Muscle of leg (tissue), 11 donors: ENCODE results near the gene CDYL. TPM values are rescaled to one million over a fixed set of nuclear protein-coding genes. Genes with fewer than 3 reads are reported as not detected.

Experiments used
- DNase-seq: peaks from one replicate; pipeline ENCODE4 v3.0.0; 2013
- H3K27ac ChIP-seq: one replicate; pipeline ENCODE4 v1.5.1; 2013; ENCODE audit warnings: mild to moderate bottlenecking, low read length, control low read depth
- H3K27me3 ChIP-seq: one replicate; pipeline ENCODE4 v1.6.1; 2013; ENCODE audit warnings: low read length; ENCODE audit not compliant: control insufficient read depth, insufficient read depth
- H3K36me3 ChIP-seq: one replicate; pipeline ENCODE4 v1.6.1; 2013; ENCODE audit warnings: low read length; ENCODE audit not compliant: control insufficient read depth, insufficient read depth
- H3K4me1 ChIP-seq: one replicate; pipeline ENCODE4 v1.6.1; 2013; ENCODE audit warnings: low read length; ENCODE audit not compliant: control insufficient read depth, insufficient read depth
- H3K4me3 ChIP-seq: one replicate; pipeline ENCODE4 v1.5.1; 2013; ENCODE audit warnings: low read length, control low read depth
- H3K9me3 ChIP-seq: replicated peaks from 2 replicates; pipeline ENCODE4 v1.6.1; 2013; ENCODE audit warnings: low read depth, low read length; ENCODE audit not compliant: control insufficient read depth
- WGBS: methylation state at CpG from one replicate; pipeline ENCODE4 v1.1.5; 2013; ENCODE audit warnings: missing lambda C conversion rate; ENCODE audit not compliant: insufficient coverage; 5-methylcytosine and 5-hydroxymethylcytosine counted together
- polyA plus RNA-seq, 8 donors: library from polyadenylated mRNA; unstranded; fragments of 120-200 nt; gene quantifications; one replicate each; pipeline versions ENCODE4 v1.2.1 to v1.2.3, GENCODE V29; 2013; ENCODE audit warnings: inconsistent platforms in 1 of 8, low replicate concordance in 1 of 8; ENCODE audit not compliant: insufficient read length in 8 of 8, insufficient read depth in 1 of 8
- total RNA-seq: library from RNA; stranded (reverse); fragments of 120-200 nt; gene quantifications from one replicate; pipeline ENCODE4 v1.2.4, GENCODE V29; 2013

The CDYL gene
- total and polyA plus RNA-seq, 9 donors, result 15.6 to 75.3 (median 19.9) TPM

- Histone ChIP-seq H3K9me3 (no peaks in the 10 kb centered on the region), H3K27ac (no peak overlapping the region), H3K4me1 (peaks cover 8% of the 10 kb centered on the region), H3K36me3 (no peaks in the 10 kb centered on the region), H3K27me3 (no peaks in the 10 kb centered on the region), H3K4me3 (no peak overlapping the region)
- DNase-seq, result no peak
- WGBS, result no CpG with 5 or more reads among the region's 12 CpGs
Measured at GRCh38 chr6:4925580-4925979, 149.4 kb downstream of the CDYL start.

GRCh38 chr6:4928426-4928825 lies 152.2 kb downstream of the CDYL start:
- Histone ChIP-seq H3K36me3 (no peaks in the 10 kb centered on the region), H3K9me3 (no peaks in the 10 kb centered on the region), H3K27ac (no peak overlapping the region), H3K4me1 (peaks cover 33% of the 10 kb centered on the region), H3K27me3 (no peaks in the 10 kb centered on the region), H3K4me3 (no peak overlapping the region)
- DNase-seq, result no peak
- WGBS, result no CpG with 5 or more reads among the region's 3 CpGs

GRCh38 chr6:4929097-4929718 lies 153.0 kb downstream of the CDYL start:
- H3K27ac ChIP-seq, result no peak overlapping the region
- H3K27me3 ChIP-seq, result no peaks in the 10 kb centered on the region
- H3K4me1 ChIP-seq, result peaks cover 33% of the 10 kb centered on the region
- no peak overlapping the region for H3K4me3 ChIP-seq
- no CpG with 5 or more reads among the region's 1 CpG for WGBS
- no peaks in the 10 kb centered on the region for H3K36me3 ChIP-seq
- no peak for DNase-seq
- no peaks in the 10 kb centered on the region for H3K9me3 ChIP-seq

GRCh38 chr6:4930025-4930691 lies 154.0 kb downstream of the CDYL start:
- Histone ChIP-seq H3K4me3 (no peak overlapping the region), H3K4me1 (peaks cover 35% of the 10 kb centered on the region), H3K9me3 (no peaks in the 10 kb centered on the region), H3K27ac (no peak overlapping the region), H3K36me3 (no peaks in the 10 kb centered on the region), H3K27me3 (no peaks in the 10 kb centered on the region)
- WGBS, result 40% methylated on average over 2 of the region's 4 CpGs
- DNase-seq, result peak; percentile 70

GRCh38 chr6:4931530-4932227 lies 155.5 kb downstream of the CDYL start:
- Histone ChIP-seq H3K4me3 (no peak overlapping the region), H3K27me3 (no peaks in the 10 kb centered on the region), H3K9me3 (no peaks in the 10 kb centered on the region), H3K4me1 (peaks cover 33% of the 10 kb centered on the region), H3K36me3 (no peaks in the 10 kb centered on the region), H3K27ac (no peak overlapping the region)
- DNase-seq, result no peak
- 83% methylated on average over 8 of the region's 11 CpGs for WGBS

- Histone ChIP-seq H3K4me1 (peaks cover 33% of the 10 kb centered on the region), H3K36me3 (no peaks in the 10 kb centered on the region), H3K9me3 (no peaks in the 10 kb centered on the region), H3K27ac (no peak overlapping the region), H3K27me3 (no peaks in the 10 kb centered on the region), H3K4me3 (no peak overlapping the region)
- DNase-seq, result no peak
- WGBS, result 83% methylated on average over 6 of the region's 8 CpGs
Measured at GRCh38 chr6:4932228-4932903, 156.2 kb downstream of the CDYL start.

GRCh38 chr6:4935486-4935885 lies 159.3 kb downstream of the CDYL start:
- no peaks in the 10 kb centered on the region for H3K27me3 ChIP-seq
- H3K4me3 ChIP-seq, result no peak overlapping the region
- no peaks in the 10 kb centered on the region for H3K9me3 ChIP-seq
- no peak overlapping the region for H3K27ac ChIP-seq
- DNase-seq, result no peak
- WGBS, result 94% methylated on average over 5 of the region's 10 CpGs
- peaks cover 27% of the 10 kb centered on the region for H3K4me1 ChIP-seq
- H3K36me3 ChIP-seq, result peaks cover 6% of the 10 kb centered on the region

- no peak overlapping the region for H3K27ac ChIP-seq
- H3K4me1 ChIP-seq, result peaks cover 25% of the 10 kb centered on the region
- H3K9me3 ChIP-seq, result no peaks in the 10 kb centered on the region
- H3K4me3 ChIP-seq, result no peak overlapping the region
- DNase-seq, result no peak
- peaks cover 9% of the 10 kb centered on the region for H3K36me3 ChIP-seq
- 80% methylated on average over 5 of the region's 13 CpGs for WGBS
- H3K27me3 ChIP-seq, result no peaks in the 10 kb centered on the region
Measured at GRCh38 chr6:4935975-4936680, 159.9 kb downstream of the CDYL start.

GRCh38 chr6:4936681-4937041 lies 160.5 kb downstream of the CDYL start:
- Histone ChIP-seq H3K36me3 (peaks cover 9% of the 10 kb centered on the region), H3K9me3 (no peaks in the 10 kb centered on the region), H3K27me3 (no peaks in the 10 kb centered on the region), H3K4me3 (no peak overlapping the region), H3K27ac (no peak overlapping the region), H3K4me1 (peaks cover 22% of the 10 kb centered on the region)
- WGBS, result no CpG with 5 or more reads among the region's 4 CpGs
- peak; percentile 68 for DNase-seq
